GM23338 (cell line): ENCODE results near the gene MYT1. TPM values are rescaled to one million over a fixed set of nuclear protein-coding genes. Genes with fewer than 3 reads are reported as not detected.

ENCODE experiments used
- ATAC-seq: fragments of 200-7000 bp; cut with Tn5 transposase; 3 replicates; pipeline ENCODE4 v1.9.1; 2020
- DNase-seq: peaks from one replicate; pipeline ENCODE4 v3.0.0-alpha.2; 2015; ENCODE audit warnings: low spot score
- H2AFZ ChIP-seq: fragments of 200-600 bp; sonication (generic); 2 replicates; pipeline ENCODE4 v1.8.0; 2016; ENCODE audit warnings: antibody characterized with exemption, mild to moderate bottlenecking, moderate library complexity
- H3F3A ChIP-seq: fragments of 200-600 bp; sonication (generic); replicated peaks from 2 replicates; pipeline ENCODE4 v1.8.0; 2017; ENCODE audit warnings: antibody characterized with exemption, mixed run types, low read depth
- H3K27ac ChIP-seq: fragments of 200-600 bp; sonication (generic); 2 replicates; pipeline ENCODE4 v1.6.1; 2016; ENCODE audit warnings: low read depth
- H3K27me3 ChIP-seq: fragments of 200-600 bp; sonication (generic); 2 replicates; pipeline ENCODE4 v1.8.0; 2016; ENCODE audit warnings: mild to moderate bottlenecking, mixed run types, moderate library complexity; ENCODE audit not compliant: insufficient read depth
- H3K36me3 ChIP-seq: fragments of 200-600 bp; sonication (generic); 2 replicates; pipeline ENCODE4 v1.8.0; 2016; ENCODE audit warnings: mild to moderate bottlenecking; ENCODE audit not compliant: insufficient read depth
- H3K4me1 ChIP-seq: fragments of 200-600 bp; sonication (generic); 2 replicates; pipeline ENCODE4 v1.8.0; 2016; ENCODE audit warnings: mild to moderate bottlenecking, moderate library complexity; ENCODE audit not compliant: insufficient read depth
- H3K4me2 ChIP-seq: fragments of 200-600 bp; sonication (generic); 2 replicates; pipeline ENCODE4 v1.7.1; 2017; ENCODE audit warnings: mixed run types
- H3K4me3 ChIP-seq: fragments of 200-600 bp; sonication (generic); 2 replicates; pipeline ENCODE4 v1.6.1; 2016; ENCODE audit warnings: mixed run types
- H3K79me2 ChIP-seq: fragments of 200-600 bp; sonication (generic); replicated peaks from 2 replicates; pipeline ENCODE4 v1.8.0; 2017; ENCODE audit warnings: mild to moderate bottlenecking; ENCODE audit not compliant: insufficient read depth
- H3K9me2 ChIP-seq: fragments of 200-600 bp; sonication (generic); 2 replicates; pipeline ENCODE4 v1.8.0; 2017; ENCODE audit not compliant: insufficient read depth
- H4K20me1 ChIP-seq: fragments of 200-600 bp; sonication (generic); replicated peaks from 2 replicates; pipeline ENCODE4 v1.8.0; 2017; ENCODE audit warnings: mild to moderate bottlenecking; ENCODE audit not compliant: insufficient read depth
- H3K27ac Mint-ChIP-seq: 2 replicates; pipeline ENCODE4 v1.8.0; 2020; ENCODE audit warnings: inconsistent platforms, mild to moderate bottlenecking, moderate library complexity, mixed read lengths
- H3K27me3 Mint-ChIP-seq: 3 replicates; pipeline ENCODE4 v1.8.0; 2022; ENCODE audit warnings: low read depth, mild to moderate bottlenecking, moderate library complexity, mixed read lengths, inconsistent platforms; ENCODE audit not compliant: insufficient read depth, poor library complexity
- H3K36me3 Mint-ChIP-seq: 3 replicates; pipeline ENCODE4 v1.8.0; 2021; ENCODE audit warnings: low read depth, mild to moderate bottlenecking, inconsistent platforms, moderate library complexity, mixed read lengths
- H3K4me1 Mint-ChIP-seq: 3 replicates; pipeline ENCODE4 v1.8.0; 2020; ENCODE audit warnings: mild to moderate bottlenecking, inconsistent platforms, mixed read lengths
- H3K4me3 Mint-ChIP-seq: 3 replicates; pipeline ENCODE4 v1.8.0; 2021; ENCODE audit warnings: moderate library complexity, mild to moderate bottlenecking, inconsistent platforms, mixed read lengths
- H3K9me3 Mint-ChIP-seq: 3 replicates; pipeline ENCODE4 v1.8.0; 2020; ENCODE audit warnings: moderate library complexity, mild to moderate bottlenecking, inconsistent platforms, mixed read lengths
- CREB1 ChIP-seq: fragments of 250-450 bp; sonication (Bioruptor Pico); IDR thresholded peaks from 2 replicates; pipeline ENCODE4 v1.5.0; 2020; ENCODE audit warnings: low read depth, mild to moderate bottlenecking, moderate library complexity
- EZH2 ChIP-seq: fragments of 200-600 bp; sonication (generic); IDR thresholded peaks from one replicate; pipeline ENCODE4 v1.8.0; 2017; ENCODE audit warnings: antibody characterized with exemption, mild to moderate bottlenecking, low read depth; ENCODE audit not compliant: unreplicated experiment
- EZH2phosphoT487 ChIP-seq: fragments of 200-600 bp; sonication (generic); IDR thresholded peaks from one replicate; pipeline ENCODE4 v1.8.1; 2018; ENCODE audit warnings: antibody characterized with exemption; ENCODE audit not compliant: unreplicated experiment
- JUNB ChIP-seq: IDR thresholded peaks from one replicate; pipeline ENCODE4 v1.6.1; 2016; ENCODE audit warnings: antibody characterized with exemption; ENCODE audit not compliant: unreplicated experiment
- NANOG ChIP-seq: IDR thresholded peaks from 2 replicates; pipeline ENCODE4 v1.6.1; 2016; ENCODE audit warnings: antibody characterized with exemption, borderline replicate concordance
- POLR2AphosphoS5 ChIP-seq: IDR thresholded peaks from 2 replicates; pipeline ENCODE4 v1.6.1; 2016; ENCODE audit warnings: antibody characterized with exemption, low read depth
- STAT1 ChIP-seq: IDR thresholded peaks from one replicate; pipeline ENCODE4 v1.6.1; 2016; ENCODE audit warnings: antibody characterized with exemption; ENCODE audit not compliant: unreplicated experiment
- ZNF114 ChIP-seq: fragments of 250-450 bp; sonication (Bioruptor Pico); IDR thresholded peaks from 2 replicates; pipeline ENCODE4 v1.5.0; 2020; ENCODE audit warnings: mild to moderate bottlenecking, moderate library complexity
- ZNF331 ChIP-seq: fragments of 250-450 bp; sonication (Bioruptor Pico); IDR thresholded peaks from 2 replicates; pipeline ENCODE4 v1.5.0; 2020; ENCODE audit warnings: low read depth, mild to moderate bottlenecking, moderate library complexity
- polyA plus RNA-seq: library from polyadenylated mRNA; unstranded; fragments of >200 nt; fragmentation: Nextera tagmentation; extraction: Ambion mirVana; gene quantifications from 2 replicates; pipeline ENCODE4 v1.2.1, GENCODE V29; 2016
- total RNA-seq: library from RNA; depleted of rRNA; stranded (reverse); fragments of >200 nt; shearing (Covaris generic); gene quantifications from 2 replicates; pipeline ENCODE4 v1.2.3, GENCODE V29; 2014
- TF ChIP-seq, protein P1 (sequence below): fragments of 250-450 bp; sonication (Bioruptor Pico); IDR thresholded peaks from 2 replicates; pipeline ENCODE4 v1.5.0; 2020; ENCODE audit warnings: mild to moderate bottlenecking, moderate library complexity
- TF ChIP-seq, protein P2 (sequence below), 2 experiments: fragments of 200-600 bp in 1 of 2; sonication (generic) in 1 of 2; conservative IDR thresholded peaks; 2 replicates each; pipeline versions ENCODE4 v1.5.1 to v1.6.1; 2016 to 2017; ENCODE audit warnings: antibody characterized with exemption in 2 of 2, low read depth in 2 of 2, mild to moderate bottlenecking in 2 of 2, moderate library complexity in 1 of 2
- TF ChIP-seq, protein P3 (sequence below): IDR thresholded peaks from 2 replicates; pipeline ENCODE4 v1.6.1; 2016; ENCODE audit warnings: antibody characterized with exemption
- TF ChIP-seq, protein P4 (sequence below): IDR thresholded peaks from one replicate; pipeline ENCODE4 v1.6.1; 2018; ENCODE audit warnings: antibody characterized with exemption; ENCODE audit not compliant: unreplicated experiment

Gene MYT1
- total and polyA plus RNA-seq, 2 experiments from 2014 or later, result 0.83 to 1.6 TPM

DNA sequence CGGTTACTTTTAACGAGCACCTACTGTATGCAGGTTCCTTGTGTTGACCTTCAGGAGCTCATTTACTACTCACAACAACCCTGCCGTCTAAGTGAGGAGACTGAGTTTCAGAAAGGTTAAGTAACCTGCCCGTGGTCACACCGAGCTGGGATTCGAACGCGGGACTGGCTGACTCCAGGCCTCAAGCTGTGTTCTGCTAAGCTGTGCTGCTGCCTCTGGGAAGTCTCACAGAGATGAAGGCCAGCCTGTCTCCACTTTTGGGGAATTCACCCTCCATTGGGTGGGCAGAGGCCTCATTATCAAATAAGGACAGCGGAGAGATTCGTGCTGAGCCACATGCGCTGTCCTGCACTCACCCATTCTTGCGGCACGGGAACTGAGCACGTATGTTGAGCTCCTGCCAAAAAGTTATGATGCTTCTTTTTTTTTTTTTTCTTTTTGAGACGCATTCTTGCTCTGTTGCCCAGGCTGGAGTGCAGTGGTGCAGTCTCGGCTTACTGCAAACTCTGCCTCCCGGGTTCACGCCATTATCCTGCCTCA, 25.9 kb upstream of the MYT1 start:
- H3K4me2 ChIP-seq, result no peak overlapping the region
- no peaks in the 10 kb centered on the region for H3F3A ChIP-seq
- H3K27me3 ChIP-seq, result no peaks in the 10 kb centered on the region
- H3K27ac ChIP-seq, result no peak overlapping the region
- H3K4me3 Mint-ChIP-seq, result no peak overlapping the region
- no peaks in the 10 kb centered on the region for H3K36me3 ChIP-seq
- ATAC-seq (no peak), DNase-seq (no peak)
- no peaks in the 10 kb centered on the region for H3K9me3 Mint-ChIP-seq
- H3K36me3 Mint-ChIP-seq, result no peaks in the 10 kb centered on the region
- no peaks in the 10 kb centered on the region for H4K20me1 ChIP-seq
- no peaks in the 10 kb centered on the region for H3K9me2 ChIP-seq
- H3K4me1 ChIP-seq, result peaks cover 3% of the 10 kb centered on the region; the same call in 1 of the 2 replicates
- no peak overlapping the region for H2AFZ ChIP-seq
- no peak overlapping the region for H3K4me3 ChIP-seq
- H3K4me1 Mint-ChIP-seq, result peaks cover 22% of the 10 kb centered on the region
- TF ChIP-seq JUNB (no peak), ZNF331 (no peak), STAT1 (no peak), POLR2AphosphoS5 (no peak), CREB1 (no peak), EZH2phosphoT487 (no peak), ZNF114 (no peak), NANOG (no peak), EZH2 (no peak)
- TF ChIP-seq, protein P1, sequence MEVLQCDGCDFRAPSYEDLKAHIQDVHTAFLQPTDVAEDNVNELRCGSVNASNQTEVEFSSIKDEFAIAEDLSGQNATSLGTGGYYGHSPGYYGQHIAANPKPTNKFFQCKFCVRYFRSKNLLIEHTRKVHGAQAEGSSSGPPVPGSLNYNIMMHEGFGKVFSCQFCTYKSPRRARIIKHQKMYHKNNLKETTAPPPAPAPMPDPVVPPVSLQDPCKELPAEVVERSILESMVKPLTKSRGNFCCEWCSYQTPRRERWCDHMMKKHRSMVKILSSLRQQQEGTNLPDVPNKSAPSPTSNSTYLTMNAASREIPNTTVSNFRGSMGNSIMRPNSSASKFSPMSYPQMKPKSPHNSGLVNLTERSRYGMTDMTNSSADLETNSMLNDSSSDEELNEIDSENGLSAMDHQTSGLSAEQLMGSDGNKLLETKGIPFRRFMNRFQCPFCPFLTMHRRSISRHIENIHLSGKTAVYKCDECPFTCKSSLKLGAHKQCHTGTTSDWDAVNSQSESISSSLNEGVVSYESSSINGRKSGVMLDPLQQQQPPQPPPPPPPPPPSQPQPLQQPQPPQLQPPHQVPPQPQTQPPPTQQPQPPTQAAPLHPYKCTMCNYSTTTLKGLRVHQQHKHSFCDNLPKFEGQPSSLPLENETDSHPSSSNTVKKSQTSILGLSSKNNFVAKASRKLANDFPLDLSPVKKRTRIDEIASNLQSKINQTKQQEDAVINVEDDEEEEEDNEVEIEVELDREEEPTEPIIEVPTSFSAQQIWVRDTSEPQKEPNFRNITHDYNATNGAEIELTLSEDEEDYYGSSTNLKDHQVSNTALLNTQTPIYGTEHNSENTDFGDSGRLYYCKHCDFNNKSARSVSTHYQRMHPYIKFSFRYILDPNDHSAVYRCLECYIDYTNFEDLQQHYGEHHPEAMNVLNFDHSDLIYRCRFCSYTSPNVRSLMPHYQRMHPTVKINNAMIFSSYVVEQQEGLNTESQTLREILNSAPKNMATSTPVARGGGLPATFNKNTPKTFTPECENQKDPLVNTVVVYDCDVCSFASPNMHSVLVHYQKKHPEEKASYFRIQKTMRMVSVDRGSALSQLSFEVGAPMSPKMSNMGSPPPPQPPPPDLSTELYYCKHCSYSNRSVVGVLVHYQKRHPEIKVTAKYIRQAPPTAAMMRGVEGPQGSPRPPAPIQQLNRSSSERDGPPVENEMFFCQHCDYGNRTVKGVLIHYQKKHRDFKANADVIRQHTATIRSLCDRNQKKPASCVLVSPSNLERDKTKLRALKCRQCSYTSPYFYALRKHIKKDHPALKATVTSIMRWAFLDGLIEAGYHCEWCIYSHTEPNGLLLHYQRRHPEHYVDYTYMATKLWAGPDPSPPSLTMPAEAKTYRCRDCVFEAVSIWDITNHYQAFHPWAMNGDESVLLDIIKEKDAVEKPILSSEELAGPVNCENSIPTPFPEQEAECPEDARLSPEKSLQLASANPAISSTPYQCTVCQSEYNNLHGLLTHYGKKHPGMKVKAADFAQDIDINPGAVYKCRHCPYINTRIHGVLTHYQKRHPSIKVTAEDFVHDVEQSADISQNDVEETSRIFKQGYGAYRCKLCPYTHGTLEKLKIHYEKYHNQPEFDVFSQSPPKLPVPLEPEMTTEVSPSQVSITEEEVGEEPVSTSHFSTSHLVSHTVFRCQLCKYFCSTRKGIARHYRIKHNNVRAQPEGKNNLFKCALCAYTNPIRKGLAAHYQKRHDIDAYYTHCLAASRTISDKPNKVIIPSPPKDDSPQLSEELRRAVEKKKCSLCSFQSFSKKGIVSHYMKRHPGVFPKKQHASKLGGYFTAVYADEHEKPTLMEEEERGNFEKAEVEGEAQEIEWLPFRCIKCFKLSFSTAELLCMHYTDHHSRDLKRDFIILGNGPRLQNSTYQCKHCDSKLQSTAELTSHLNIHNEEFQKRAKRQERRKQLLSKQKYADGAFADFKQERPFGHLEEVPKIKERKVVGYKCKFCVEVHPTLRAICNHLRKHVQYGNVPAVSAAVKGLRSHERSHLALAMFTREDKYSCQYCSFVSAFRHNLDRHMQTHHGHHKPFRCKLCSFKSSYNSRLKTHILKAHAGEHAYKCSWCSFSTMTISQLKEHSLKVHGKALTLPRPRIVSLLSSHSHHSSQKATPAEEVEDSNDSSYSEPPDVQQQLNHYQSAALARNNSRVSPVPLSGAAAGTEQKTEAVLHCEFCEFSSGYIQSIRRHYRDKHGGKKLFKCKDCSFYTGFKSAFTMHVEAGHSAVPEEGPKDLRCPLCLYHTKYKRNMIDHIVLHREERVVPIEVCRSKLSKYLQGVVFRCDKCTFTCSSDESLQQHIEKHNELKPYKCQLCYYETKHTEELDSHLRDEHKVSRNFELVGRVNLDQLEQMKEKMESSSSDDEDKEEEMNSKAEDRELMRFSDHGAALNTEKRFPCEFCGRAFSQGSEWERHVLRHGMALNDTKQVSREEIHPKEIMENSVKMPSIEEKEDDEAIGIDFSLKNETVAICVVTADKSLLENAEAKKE (CRISPR knock-in tag), result no peak
- TF ChIP-seq, protein P2, sequence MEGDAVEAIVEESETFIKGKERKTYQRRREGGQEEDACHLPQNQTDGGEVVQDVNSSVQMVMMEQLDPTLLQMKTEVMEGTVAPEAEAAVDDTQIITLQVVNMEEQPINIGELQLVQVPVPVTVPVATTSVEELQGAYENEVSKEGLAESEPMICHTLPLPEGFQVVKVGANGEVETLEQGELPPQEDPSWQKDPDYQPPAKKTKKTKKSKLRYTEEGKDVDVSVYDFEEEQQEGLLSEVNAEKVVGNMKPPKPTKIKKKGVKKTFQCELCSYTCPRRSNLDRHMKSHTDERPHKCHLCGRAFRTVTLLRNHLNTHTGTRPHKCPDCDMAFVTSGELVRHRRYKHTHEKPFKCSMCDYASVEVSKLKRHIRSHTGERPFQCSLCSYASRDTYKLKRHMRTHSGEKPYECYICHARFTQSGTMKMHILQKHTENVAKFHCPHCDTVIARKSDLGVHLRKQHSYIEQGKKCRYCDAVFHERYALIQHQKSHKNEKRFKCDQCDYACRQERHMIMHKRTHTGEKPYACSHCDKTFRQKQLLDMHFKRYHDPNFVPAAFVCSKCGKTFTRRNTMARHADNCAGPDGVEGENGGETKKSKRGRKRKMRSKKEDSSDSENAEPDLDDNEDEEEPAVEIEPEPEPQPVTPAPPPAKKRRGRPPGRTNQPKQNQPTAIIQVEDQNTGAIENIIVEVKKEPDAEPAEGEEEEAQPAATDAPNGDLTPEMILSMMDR (conservative IDR thresholded peaks at IDR 0.05; ENCODE audit: low read depth in 2 of 2), result no peak
- TF ChIP-seq, protein P3, sequence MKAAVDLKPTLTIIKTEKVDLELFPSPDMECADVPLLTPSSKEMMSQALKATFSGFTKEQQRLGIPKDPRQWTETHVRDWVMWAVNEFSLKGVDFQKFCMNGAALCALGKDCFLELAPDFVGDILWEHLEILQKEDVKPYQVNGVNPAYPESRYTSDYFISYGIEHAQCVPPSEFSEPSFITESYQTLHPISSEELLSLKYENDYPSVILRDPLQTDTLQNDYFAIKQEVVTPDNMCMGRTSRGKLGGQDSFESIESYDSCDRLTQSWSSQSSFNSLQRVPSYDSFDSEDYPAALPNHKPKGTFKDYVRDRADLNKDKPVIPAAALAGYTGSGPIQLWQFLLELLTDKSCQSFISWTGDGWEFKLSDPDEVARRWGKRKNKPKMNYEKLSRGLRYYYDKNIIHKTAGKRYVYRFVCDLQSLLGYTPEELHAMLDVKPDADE, result no peak
- TF ChIP-seq, protein P4, sequence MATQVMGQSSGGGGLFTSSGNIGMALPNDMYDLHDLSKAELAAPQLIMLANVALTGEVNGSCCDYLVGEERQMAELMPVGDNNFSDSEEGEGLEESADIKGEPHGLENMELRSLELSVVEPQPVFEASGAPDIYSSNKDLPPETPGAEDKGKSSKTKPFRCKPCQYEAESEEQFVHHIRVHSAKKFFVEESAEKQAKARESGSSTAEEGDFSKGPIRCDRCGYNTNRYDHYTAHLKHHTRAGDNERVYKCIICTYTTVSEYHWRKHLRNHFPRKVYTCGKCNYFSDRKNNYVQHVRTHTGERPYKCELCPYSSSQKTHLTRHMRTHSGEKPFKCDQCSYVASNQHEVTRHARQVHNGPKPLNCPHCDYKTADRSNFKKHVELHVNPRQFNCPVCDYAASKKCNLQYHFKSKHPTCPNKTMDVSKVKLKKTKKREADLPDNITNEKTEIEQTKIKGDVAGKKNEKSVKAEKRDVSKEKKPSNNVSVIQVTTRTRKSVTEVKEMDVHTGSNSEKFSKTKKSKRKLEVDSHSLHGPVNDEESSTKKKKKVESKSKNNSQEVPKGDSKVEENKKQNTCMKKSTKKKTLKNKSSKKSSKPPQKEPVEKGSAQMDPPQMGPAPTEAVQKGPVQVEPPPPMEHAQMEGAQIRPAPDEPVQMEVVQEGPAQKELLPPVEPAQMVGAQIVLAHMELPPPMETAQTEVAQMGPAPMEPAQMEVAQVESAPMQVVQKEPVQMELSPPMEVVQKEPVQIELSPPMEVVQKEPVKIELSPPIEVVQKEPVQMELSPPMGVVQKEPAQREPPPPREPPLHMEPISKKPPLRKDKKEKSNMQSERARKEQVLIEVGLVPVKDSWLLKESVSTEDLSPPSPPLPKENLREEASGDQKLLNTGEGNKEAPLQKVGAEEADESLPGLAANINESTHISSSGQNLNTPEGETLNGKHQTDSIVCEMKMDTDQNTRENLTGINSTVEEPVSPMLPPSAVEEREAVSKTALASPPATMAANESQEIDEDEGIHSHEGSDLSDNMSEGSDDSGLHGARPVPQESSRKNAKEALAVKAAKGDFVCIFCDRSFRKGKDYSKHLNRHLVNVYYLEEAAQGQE, result no peak
- H3K27ac Mint-ChIP-seq, result no peak overlapping the region
- no peaks in the 10 kb centered on the region for H3K79me2 ChIP-seq
- H3K27me3 Mint-ChIP-seq, result peaks cover 16% of the 10 kb centered on the region
